Right atrium auricular region (tissue), 2 donors: ENCODE results near the gene LMTK2. TPM values are rescaled to one million over a fixed set of nuclear protein-coding genes. Genes with fewer than 3 reads are reported as not detected.
A peak's percentile ranks its signal among the peaks of the same experiment; 100 is the strongest.

Experiments used
- DNase-seq: peaks from one replicate; pipeline ENCODE4 v3.0.0-alpha.2; 2019; ENCODE audit warnings: low spot score
- H3K27ac ChIP-seq, 2 donors: fragments of 200-600 bp; sonication (generic); 1 replicate in 1 of 2; 2 replicates in 1 of 2; pipeline ENCODE4 v1.5.1; 2016 to 2019
- H3K27me3 ChIP-seq, 2 donors: fragments of 200-600 bp; sonication (generic); one replicate each; pipeline versions ENCODE4 v1.5.1 to v1.6.0; 2017 to 2019
- H3K36me3 ChIP-seq: fragments of 200-600 bp; sonication (generic); one replicate; pipeline ENCODE4 v1.5.1; 2016
- H3K4me1 ChIP-seq, 2 donors: fragments of 200-600 bp; sonication (generic); one replicate each; pipeline versions ENCODE4 v1.5.1 to v1.6.0; 2017 to 2019
- H3K4me3 ChIP-seq, 2 donors: fragments of 200-600 bp; sonication (generic); 1 replicate in 1 of 2; 2 replicates in 1 of 2; pipeline ENCODE4 v1.5.1; 2017 to 2019; ENCODE audit warnings: mild to moderate bottlenecking in 1 of 2, moderate library complexity in 1 of 2
- H3K9me3 ChIP-seq, 2 donors: fragments of 200-600 bp; sonication (generic); one replicate each; pipeline ENCODE4 v1.5.1; 2019
- total RNA-seq, 2 donors: library from RNA; depleted of rRNA; stranded (reverse); fragments of >200 nt; gene quantifications; one replicate each; pipeline ENCODE4 v1.1.0, GENCODE V29; 2016
- TF ChIP-seq, protein P1 (sequence below), 2 donors: fragments of 200-600 bp; sonication (generic); IDR thresholded peaks; one replicate each; pipeline ENCODE4 v1.5.1; 2019; ENCODE audit warnings: antibody characterized with exemption in 2 of 2

LMTK2 gene
- total RNA-seq, 2 donors from 2014 or later, result 39.2 to 54.1 TPM

GRCh38 chr7:98194672-98195457, 88.2 kb downstream of the LMTK2 start:
- Histone ChIP-seq H3K27ac (no peak overlapping the region), H3K36me3 (peaks cover 61% of the 10 kb centered on the region)
- TF ChIP-seq, protein P1, sequence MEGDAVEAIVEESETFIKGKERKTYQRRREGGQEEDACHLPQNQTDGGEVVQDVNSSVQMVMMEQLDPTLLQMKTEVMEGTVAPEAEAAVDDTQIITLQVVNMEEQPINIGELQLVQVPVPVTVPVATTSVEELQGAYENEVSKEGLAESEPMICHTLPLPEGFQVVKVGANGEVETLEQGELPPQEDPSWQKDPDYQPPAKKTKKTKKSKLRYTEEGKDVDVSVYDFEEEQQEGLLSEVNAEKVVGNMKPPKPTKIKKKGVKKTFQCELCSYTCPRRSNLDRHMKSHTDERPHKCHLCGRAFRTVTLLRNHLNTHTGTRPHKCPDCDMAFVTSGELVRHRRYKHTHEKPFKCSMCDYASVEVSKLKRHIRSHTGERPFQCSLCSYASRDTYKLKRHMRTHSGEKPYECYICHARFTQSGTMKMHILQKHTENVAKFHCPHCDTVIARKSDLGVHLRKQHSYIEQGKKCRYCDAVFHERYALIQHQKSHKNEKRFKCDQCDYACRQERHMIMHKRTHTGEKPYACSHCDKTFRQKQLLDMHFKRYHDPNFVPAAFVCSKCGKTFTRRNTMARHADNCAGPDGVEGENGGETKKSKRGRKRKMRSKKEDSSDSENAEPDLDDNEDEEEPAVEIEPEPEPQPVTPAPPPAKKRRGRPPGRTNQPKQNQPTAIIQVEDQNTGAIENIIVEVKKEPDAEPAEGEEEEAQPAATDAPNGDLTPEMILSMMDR (IDR thresholded peaks at IDR 0.05), result no peak

DNA sequence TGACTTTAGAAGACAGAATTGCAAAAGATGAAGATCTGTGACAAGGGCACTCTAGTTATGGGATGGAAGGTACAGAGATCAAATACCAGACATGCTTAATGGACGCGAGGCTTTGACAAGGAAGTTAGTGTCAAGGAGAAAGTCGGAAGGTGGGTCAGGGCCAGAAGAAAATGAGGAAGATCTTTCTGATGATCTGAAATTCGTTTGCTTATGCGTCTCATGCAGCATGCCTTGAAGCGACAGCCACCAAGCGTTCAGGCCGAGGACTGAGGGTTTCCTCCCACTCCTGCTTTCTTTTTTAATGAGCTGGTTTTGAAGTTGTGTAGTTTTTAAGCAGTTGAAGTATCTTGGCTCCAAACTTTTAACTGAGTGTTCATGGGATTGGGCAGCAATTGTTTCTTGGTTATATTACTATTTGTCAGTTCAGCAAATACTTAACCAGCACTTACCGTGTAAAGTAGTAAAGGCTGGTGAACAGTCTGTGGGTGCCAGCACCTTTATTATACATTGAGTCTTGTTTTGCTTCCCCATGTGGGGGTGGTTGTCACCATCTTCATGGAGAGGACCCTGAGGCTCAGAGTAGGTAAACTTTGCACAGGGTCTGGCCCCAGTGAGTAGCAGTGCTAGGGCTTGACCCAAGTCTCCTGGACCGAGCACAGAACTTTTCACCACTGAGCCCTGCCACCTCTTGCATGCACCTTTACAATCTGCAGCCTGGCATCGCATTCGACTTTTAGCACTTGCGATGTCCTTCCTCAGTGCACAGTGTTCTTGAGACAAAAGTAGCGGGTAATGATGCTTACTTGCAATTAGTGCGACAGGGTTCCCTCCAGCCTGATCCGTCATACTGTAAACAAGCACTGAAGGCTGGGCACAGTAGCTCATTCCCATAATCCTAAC, 90.3 kb downstream of the LMTK2 start:
- TF ChIP-seq, protein P1 (IDR thresholded peaks at IDR 0.05), result no peak
- peak; percentile 34 for DNase-seq

More at GRCh38 chr7:98194672-98195457, 88.2 kb downstream of the LMTK2 start:
- Histone ChIP-seq H3K4me1 (no peaks in the 10 kb centered on the region), H3K27me3 (no peaks in the 10 kb centered on the region), H3K9me3 (no peaks in the 10 kb centered on the region), H3K4me3 (no peak overlapping the region)
- no peak for DNase-seq

DNA sequence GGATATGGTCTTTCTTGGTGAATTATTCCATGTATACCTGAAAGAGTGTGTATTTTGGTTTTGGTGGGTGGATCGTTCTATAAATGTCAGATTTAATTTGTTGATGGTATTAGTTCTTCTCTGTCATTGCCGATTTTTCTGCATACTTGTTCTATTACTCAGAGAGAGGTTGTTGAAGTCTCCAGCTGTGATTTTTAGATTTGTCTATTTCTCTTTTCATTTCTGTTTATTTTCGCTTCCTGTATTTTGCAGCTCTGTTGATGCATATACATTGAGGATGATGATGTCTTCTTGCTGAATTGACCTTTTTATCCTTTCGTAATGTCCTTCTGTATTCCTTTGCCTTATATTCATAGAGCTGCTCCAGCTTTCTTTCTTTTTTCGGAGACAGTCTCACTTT, 92.5 kb downstream of the LMTK2 start:
- Histone ChIP-seq H3K9me3 (no peaks in the 10 kb centered on the region), H3K27ac (no peak overlapping the region), H3K4me1 (no peaks in the 10 kb centered on the region), H3K4me3 (no peak overlapping the region), H3K27me3 (no peaks in the 10 kb centered on the region), H3K36me3 (peaks cover 36% of the 10 kb centered on the region)
- TF ChIP-seq, protein P1 (IDR thresholded peaks at IDR 0.05), result no peak
- DNase-seq, result no peak

More for the DNA sequence above, 90.3 kb downstream of the LMTK2 start:
- H3K4me1 ChIP-seq, result no peaks in the 10 kb centered on the region
- H3K4me3 ChIP-seq, result no peak overlapping the region
- no peaks in the 10 kb centered on the region for H3K9me3 ChIP-seq
- no peaks in the 10 kb centered on the region for H3K27me3 ChIP-seq
- peaks cover 47% of the 10 kb centered on the region for H3K36me3 ChIP-seq
- no peak overlapping the region for H3K27ac ChIP-seq

- TF ChIP-seq, protein P1 (IDR thresholded peaks at IDR 0.05), result no peak
- Histone ChIP-seq H3K27ac (no peak overlapping the region), H3K27me3 (no peaks in the 10 kb centered on the region), H3K4me1 (no peaks in the 10 kb centered on the region), H3K4me3 (no peak overlapping the region), H3K9me3 (no peaks in the 10 kb centered on the region), H3K36me3 (peaks cover 36% of the 10 kb centered on the region)
- DNase-seq, result no peak
Observed at GRCh38 chr7:98200364-98200763, 93.7 kb downstream of the LMTK2 start.

GRCh38 chr7:98202367-98203195, 95.9 kb downstream of the LMTK2 start:
- no peak for DNase-seq
- Histone ChIP-seq H3K36me3 (peaks cover 43% of the 10 kb centered on the region), H3K27me3 (no peaks in the 10 kb centered on the region), H3K27ac (no peak overlapping the region), H3K4me3 (no peak overlapping the region), H3K4me1 (no peaks in the 10 kb centered on the region), H3K9me3 (no peaks in the 10 kb centered on the region)
- TF ChIP-seq, protein P1 (IDR thresholded peaks at IDR 0.05), result no peak
